Esophagus muscularis mucosa (tissue), 4 donors: ENCODE results near the gene HSD3B1. TPM values are rescaled to one million over a fixed set of nuclear protein-coding genes. Genes with fewer than 3 reads are reported as not detected.

ENCODE experiments used
- DNase-seq: peaks from one replicate; pipeline ENCODE4 v3.0.0-alpha.2; 2017; ENCODE audit errors: extremely low spot score
- H3K27ac ChIP-seq, 4 donors: fragments of 200-600 bp; sonication (generic); replicated peaks in 1 of 4; 1 replicate in 3 of 4; 2 replicates in 1 of 4; pipeline ENCODE4 v1.5.1; 2016 to 2019; ENCODE audit warnings: mild to moderate bottlenecking in 1 of 4
- H3K27me3 ChIP-seq, 4 donors: fragments of 200-600 bp; sonication (generic); one replicate each; pipeline versions ENCODE4 v1.5.1 to v1.6.0; 2016 to 2019
- H3K36me3 ChIP-seq, 4 donors: fragments of 200-600 bp; sonication (generic); one replicate each; pipeline ENCODE4 v1.5.1; 2016 to 2019
- H3K4me1 ChIP-seq, 4 donors: fragments of 200-600 bp; sonication (generic); one replicate each; pipeline ENCODE4 v1.5.1; 2016 to 2019
- H3K4me3 ChIP-seq, 4 donors: fragments of 200-600 bp; sonication (generic); 1 replicate in 2 of 4; 2 replicates in 2 of 4; pipeline ENCODE4 v1.5.1; 2016 to 2019; ENCODE audit warnings: mild to moderate bottlenecking in 4 of 4, moderate library complexity in 1 of 4
- H3K9me3 ChIP-seq, 4 donors: fragments of 200-600 bp; sonication (generic); 1 replicate in 3 of 4; 2 replicates in 1 of 4; pipeline ENCODE4 v1.5.1; 2016 to 2019
- CTCF ChIP-seq, 3 experiments: fragments of 200-600 bp in 2 of 3; fragments of 450-650 bp in 1 of 3; sonication (generic) in 2 of 3; IDR thresholded peaks; one replicate each; pipeline ENCODE4 v1.5.1; 2017 to 2019; ENCODE audit warnings: antibody characterized with exemption in 3 of 3, mild to moderate bottlenecking in 2 of 3, moderate library complexity in 1 of 3
- EP300 ChIP-seq: sonication (generic); formaldehyde crosslinking; IDR thresholded peaks from one replicate; pipeline ENCODE4 v1.6.1; 2017; ENCODE audit warnings: antibody characterized with exemption
- POLR2A ChIP-seq: fragments of 450-650 bp; IDR thresholded peaks from one replicate; pipeline ENCODE4 v1.6.1; 2017; ENCODE audit warnings: antibody characterized with exemption, moderate library complexity, mild to moderate bottlenecking, low read depth
- POLR2AphosphoS5 ChIP-seq, 2 donors: sonication (generic); formaldehyde crosslinking; IDR thresholded peaks; one replicate each; pipeline ENCODE4 v1.6.1; 2017; ENCODE audit warnings: antibody characterized with exemption in 2 of 2
- WGBS: methylation state at CpG from one replicate; pipeline ENCODE4 v1.1.5; 2018; 5-methylcytosine and 5-hydroxymethylcytosine counted together
- intact Hi-C: fragments of 100-400 bp; cut with DNase I; formaldehyde crosslinking; loops from one replicate; pipeline ENCODE4 v1.15.1; 2023
- total RNA-seq, 4 donors: library from RNA; depleted of rRNA; stranded (reverse); fragments of >200 nt; gene quantifications; one replicate each; pipeline versions ENCODE4 v1.1.0 to v1.2.1, GENCODE V29; 2016

The HSD3B1 gene
- total RNA-seq, 4 donors from 2014 or later = not detected

DNA sequence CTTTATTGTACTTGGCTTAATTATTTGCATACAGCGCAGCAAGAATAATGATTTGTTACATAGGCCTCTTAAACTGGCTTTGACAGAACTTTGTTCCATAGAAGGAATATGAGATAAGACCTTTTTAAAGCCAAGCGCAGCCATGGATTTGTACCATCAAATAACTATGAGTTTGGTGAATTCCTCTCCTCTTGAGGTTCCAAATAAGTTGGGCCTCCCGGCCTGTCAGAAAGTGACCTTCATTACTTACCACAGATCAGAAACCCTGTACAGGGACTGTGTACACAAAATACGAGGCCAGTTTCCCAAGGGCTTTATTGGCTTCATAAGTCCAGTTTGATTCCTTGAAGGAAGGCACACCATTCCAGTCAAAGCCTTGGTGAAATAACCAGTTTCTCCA, 21.8 kb upstream of the HSD3B1 start:
- Histone ChIP-seq H3K4me1 (no peaks in the 10 kb centered on the region), H3K27me3 (no peaks in the 10 kb centered on the region), H3K36me3 (no peaks in the 10 kb centered on the region), H3K9me3 (no peaks in the 10 kb centered on the region), H3K27ac (no peak overlapping the region), H3K4me3 (no peak overlapping the region)
- DNase-seq = peak; percentile 74
- intact Hi-C loops = no loop called here
- TF ChIP-seq POLR2AphosphoS5 (IDR thresholded peaks at IDR 0.05) (no peak), EP300 (no peak), CTCF (IDR thresholded peaks at IDR 0.05) (no peak), POLR2A (no peak)
- WGBS = 91% methylated on average over 4 of the region's 4 CpGs

DNA sequence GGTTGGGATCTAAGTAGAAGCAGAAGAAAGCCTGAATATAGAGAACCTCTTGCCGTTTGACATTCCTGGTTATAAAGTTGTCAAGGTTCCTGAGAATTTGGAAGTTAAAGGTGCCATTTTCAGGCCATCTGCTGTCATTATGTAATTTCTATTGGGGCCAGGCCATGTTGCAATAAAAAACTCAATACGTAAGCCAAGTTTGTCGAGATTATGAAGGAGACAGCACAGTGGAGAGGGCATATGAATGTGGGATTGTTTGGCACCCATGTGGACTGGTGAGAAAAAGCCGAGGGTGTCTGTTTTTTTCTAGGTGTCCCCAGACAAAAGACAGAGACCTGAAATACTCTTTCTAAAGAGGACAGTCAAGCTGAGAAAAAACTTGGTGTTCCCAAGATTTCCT, 18.8 kb upstream of the HSD3B1 start:
- H3K36me3 ChIP-seq = no peaks in the 10 kb centered on the region
- H3K4me3 ChIP-seq = no peak overlapping the region
- intact Hi-C loops = no loop called here
- H3K27ac ChIP-seq = no peak overlapping the region
- no peaks in the 10 kb centered on the region for H3K4me1 ChIP-seq
- peak; percentile 55 for DNase-seq
- no peak for TF ChIP-seq EP300
- no peaks in the 10 kb centered on the region for H3K9me3 ChIP-seq
- 61% methylated on average over 4 of the region's 4 CpGs for WGBS
- no peaks in the 10 kb centered on the region for H3K27me3 ChIP-seq

- H3K4me1 ChIP-seq = no peaks in the 10 kb centered on the region
- no peak overlapping the region for H3K27ac ChIP-seq
- no peak for TF ChIP-seq EP300
- no peak for TF ChIP-seq POLR2A
- TF ChIP-seq CTCF (IDR thresholded peaks at IDR 0.05) = no peak
- TF ChIP-seq POLR2AphosphoS5 (IDR thresholded peaks at IDR 0.05) = no peak
- DNase-seq = peak; percentile 19
- no peaks in the 10 kb centered on the region for H3K36me3 ChIP-seq
- intact Hi-C loops = no loop called here
- peaks cover 0 to 5% (median 0%) of the 10 kb centered on the region in 4 donors for H3K9me3 ChIP-seq
- WGBS = 69% methylated on average over 2 of the region's 2 CpGs
- no peaks in the 10 kb centered on the region for H3K27me3 ChIP-seq
- H3K4me3 ChIP-seq = no peak overlapping the region
These were observed 17.8 kb upstream of the HSD3B1 start for GRCh38 chr1:119489201-119489600.

DNA sequence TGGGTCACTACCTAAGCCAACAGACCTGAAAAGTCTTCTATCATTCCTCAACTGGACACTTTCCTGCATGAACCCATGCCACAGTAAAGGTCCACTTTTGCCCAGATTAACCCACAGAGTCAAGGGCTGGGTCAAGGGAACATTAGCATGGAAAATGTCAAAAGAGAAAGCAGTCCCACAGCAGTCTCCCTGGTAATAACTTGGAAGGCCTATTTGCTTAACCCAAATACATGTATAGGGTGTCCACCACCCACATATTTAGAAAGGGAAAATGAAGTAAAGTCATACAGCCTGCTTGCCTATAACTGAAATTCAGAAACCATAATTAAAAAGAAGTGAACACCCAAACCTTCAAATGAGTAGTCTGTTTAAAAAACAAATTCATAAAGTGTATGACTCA, 16.1 kb upstream of the HSD3B1 start:
- no peaks in the 10 kb centered on the region for H3K27me3 ChIP-seq
- intact Hi-C loops = no loop called here
- TF ChIP-seq EP300 (no peak), POLR2AphosphoS5 (IDR thresholded peaks at IDR 0.05) (no peak), CTCF (IDR thresholded peaks at IDR 0.05) (no peak), POLR2A (no peak)
- no peak overlapping the region for H3K4me3 ChIP-seq
- H3K36me3 ChIP-seq = no peaks in the 10 kb centered on the region
- H3K27ac ChIP-seq = no peak overlapping the region
- DNase-seq = peak; percentile 74
- no peaks in the 10 kb centered on the region for H3K4me1 ChIP-seq
- peaks cover 0 to 11% (median 3%) of the 10 kb centered on the region in 4 donors for H3K9me3 ChIP-seq

GRCh38 chr1:119492763-119493162, 14.2 kb upstream of the HSD3B1 start:
- H3K4me3 ChIP-seq = no peak overlapping the region
- peaks cover 0 to 24% (median 5%) of the 10 kb centered on the region in 4 donors for H3K9me3 ChIP-seq
- H3K4me1 ChIP-seq = no peaks in the 10 kb centered on the region
- intact Hi-C loops = no loop called here
- H3K36me3 ChIP-seq = no peaks in the 10 kb centered on the region
- TF ChIP-seq POLR2AphosphoS5 (IDR thresholded peaks at IDR 0.05) = no peak
- no peak for TF ChIP-seq CTCF (IDR thresholded peaks at IDR 0.05)
- TF ChIP-seq POLR2A = no peak
- no peak for TF ChIP-seq EP300
- WGBS = 71% methylated on average over 2 of the region's 2 CpGs
- H3K27me3 ChIP-seq = no peaks in the 10 kb centered on the region
- DNase-seq = peak; percentile 26
- H3K27ac ChIP-seq = no peak overlapping the region
